Measurements from ENCODE around the gene PSME3IP1.
"Not testable (repeated sequence)": the region's sequence is repeated elsewhere in the genome, so short reads cannot be mapped to it uniquely, and the experiment has no call there.

Gene PSME3IP1

DNA sequence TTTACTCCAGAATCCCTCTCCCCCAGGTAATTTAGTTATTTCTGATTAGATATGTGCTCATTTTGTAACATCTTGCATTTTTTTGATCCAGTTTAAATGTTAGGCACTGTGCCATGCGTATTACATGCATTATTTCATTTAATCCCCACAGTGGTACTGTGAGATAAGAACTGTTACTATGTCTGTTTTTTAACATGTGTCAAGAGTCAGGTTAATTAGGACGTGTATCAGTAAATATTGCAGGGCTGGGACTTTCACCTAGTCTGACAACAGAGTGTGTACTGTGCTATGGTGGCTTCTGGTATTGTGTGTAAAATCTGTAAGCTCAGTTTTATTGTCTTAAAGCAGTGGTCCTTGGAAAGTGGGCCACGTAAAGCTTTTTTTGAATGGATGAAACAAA lies 10.9 kb upstream of the PSME3IP1 start:
- no peak for DNase-seq

DNA sequence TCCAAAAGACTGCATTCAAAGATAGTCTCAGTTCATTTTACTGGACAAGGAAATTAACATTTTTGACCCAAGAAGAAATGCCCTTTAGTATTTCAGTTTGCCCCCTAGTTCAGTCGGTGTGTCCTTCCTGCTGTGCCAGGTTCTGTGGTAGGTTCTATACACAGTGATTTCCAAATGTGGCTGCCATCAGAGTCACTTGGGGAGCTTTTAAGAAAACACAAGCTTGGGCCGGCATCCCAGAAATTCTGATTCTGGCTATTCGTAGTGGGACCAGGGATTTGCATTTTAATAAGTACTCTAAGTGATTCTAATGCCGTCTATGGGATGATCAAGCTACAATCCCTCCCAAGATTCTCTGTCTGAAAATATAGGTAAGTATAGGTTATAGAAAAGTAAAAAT lies 10.4 kb upstream of the PSME3IP1 start:
- no peak for DNase-seq

DNA sequence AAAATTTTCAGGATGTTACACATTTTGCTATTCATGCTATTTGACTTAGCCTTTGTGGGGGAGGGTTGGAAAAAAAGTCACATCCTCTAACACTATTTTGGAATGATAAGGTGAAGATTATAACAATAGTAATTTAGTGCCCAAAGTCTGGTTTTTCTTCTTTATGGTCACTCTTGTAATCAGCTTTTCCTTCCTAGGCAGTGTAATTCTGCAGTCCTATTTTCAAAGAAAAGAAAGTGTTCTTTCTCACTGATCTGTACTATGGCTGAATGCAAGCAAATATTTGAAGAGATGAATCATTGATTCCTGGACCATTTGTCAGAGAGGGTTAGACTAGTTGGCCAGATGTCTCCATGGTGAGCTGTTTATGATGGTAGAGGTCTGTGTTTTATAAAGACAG lies 8.7 kb upstream of the PSME3IP1 start:
- DNase-seq: no peak

DNA sequence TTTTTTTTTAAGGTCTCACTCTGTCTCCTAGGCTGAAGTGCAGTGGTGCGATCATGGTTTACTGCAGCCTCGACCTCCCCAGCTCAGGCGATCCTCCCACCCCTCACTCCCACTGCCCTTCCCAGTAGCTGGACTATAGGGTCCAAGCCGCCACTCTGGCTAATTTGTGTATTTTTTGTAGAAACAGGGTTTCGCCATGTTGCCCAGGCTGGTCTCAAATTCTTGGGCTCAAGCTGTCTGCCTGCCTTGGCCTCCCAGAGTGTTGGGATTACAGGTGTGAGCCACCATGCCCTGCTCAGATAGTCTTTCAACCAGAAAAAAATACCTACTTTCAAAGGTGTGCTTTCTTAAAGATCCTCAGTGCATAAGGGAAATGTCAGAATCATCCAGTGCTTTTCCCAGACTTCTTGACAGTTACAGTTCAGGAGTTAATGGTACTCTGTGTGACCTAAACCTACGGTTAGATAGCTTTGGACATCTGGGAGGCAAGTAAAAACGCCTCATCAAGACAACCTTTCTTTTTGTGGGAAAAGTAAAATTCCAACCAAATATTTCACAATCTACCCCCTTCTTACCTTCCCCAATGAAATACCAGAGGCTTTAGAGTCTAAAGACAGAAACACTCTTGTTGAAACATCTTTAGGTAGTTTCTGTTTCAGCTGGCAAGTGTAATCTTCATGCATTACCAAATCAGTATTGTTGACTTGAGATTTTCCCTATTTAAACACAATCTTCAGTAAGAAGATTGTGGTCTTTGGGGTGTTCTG lies 7.1 kb upstream of the PSME3IP1 start:
- DNase-seq: no peak

DNA sequence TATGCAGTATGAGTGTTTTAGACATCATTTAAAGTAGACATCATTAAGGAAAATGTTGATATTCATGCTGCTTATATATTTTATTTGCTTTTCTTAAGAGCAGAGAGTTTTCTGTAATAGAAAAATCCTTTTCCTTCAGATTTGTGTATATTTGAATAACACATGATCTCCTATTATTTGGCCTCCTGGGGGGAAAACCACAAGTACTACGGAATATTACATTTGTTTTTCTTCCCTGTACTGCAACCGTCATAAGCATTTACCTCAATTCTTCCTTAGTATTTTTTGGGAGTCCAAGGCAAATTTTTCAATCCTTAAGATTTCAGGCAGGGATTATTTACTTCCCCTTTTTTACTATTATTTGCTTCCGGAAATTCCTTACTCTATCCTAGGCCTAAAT lies 6.3 kb upstream of the PSME3IP1 start:
- DNase-seq: no peak

DNA sequence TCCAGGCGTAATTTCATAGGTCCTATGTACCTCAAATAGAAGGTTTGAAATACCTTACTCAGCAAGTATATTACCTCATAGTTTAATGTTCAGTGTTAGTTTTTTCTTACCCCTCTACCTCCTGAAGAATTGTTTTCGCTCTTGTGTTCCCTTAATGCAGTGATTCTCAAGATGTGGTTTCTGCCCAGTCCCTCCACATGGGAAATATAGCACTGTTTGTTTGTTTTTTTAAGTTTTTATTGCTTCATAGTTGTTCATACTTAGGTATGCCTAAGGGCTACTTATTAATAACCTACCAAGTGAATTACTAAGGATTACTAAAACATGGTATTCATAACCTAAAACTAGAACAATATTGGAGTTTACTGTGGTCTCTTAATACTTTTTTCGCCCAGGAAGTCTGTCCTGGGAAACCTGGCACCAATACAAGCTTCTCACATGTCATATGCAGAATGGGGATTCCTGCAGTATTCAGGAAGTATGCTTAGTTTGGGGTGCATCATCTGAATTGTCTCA lies 5.3 kb upstream of the PSME3IP1 start:
- DNase-seq: no peak

DNA sequence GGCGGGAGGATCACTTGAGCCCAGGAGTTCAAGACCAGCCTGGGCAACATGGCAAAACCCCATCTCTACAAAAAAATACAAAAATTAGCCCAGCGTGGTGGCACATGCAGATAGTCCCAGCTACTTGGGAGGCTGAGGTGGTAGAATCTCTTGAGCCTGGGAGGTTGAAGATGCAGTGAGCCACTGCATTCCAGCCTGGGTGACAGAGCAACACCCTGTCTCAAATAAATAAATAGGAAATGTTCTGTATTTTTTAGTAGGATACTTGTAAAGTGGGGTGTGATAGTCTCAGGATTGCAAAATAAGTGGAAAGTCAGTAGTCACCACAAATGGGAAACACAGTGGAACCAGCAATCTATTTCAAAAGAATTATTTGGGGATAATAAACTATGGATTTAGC lies 4.3 kb upstream of the PSME3IP1 start:
- no peak for DNase-seq

DNA sequence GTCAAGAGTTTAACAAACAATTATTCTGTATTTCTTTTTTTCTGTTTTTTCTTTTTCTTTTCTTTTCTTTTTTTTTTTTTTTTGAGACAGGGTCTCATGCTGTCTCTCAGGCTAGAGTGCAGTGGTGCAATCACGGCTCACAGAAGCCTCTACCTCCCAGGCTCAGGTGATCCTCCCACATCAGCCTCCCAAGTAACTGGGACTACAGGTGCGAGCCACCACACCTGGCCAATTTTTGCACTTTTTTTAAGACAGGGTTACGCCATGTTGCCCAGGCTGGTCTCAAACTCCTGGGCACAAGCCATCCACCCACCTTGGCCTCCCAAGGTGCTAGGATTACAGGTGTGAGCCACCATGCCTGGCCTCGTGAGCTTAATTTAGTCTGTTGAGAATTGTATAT lies 3.7 kb upstream of the PSME3IP1 start:
- not testable (repeated sequence) for DNase-seq

DNA sequence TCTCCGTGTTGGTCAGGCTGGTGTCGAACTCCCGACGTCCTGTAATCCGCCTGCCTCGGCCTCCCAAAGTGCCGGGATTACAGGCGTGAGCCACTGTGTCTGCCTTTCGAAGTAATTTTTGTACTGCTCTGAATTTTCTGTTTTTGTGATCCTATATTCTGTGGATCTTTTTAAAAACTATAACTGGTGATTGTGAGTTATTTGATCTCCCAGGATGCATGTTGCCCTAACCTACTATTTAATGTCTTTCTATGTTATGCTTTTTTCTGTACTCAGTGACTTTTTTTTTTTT lies 2.8 kb upstream of the PSME3IP1 start:
- no peak for DNase-seq

DNA sequence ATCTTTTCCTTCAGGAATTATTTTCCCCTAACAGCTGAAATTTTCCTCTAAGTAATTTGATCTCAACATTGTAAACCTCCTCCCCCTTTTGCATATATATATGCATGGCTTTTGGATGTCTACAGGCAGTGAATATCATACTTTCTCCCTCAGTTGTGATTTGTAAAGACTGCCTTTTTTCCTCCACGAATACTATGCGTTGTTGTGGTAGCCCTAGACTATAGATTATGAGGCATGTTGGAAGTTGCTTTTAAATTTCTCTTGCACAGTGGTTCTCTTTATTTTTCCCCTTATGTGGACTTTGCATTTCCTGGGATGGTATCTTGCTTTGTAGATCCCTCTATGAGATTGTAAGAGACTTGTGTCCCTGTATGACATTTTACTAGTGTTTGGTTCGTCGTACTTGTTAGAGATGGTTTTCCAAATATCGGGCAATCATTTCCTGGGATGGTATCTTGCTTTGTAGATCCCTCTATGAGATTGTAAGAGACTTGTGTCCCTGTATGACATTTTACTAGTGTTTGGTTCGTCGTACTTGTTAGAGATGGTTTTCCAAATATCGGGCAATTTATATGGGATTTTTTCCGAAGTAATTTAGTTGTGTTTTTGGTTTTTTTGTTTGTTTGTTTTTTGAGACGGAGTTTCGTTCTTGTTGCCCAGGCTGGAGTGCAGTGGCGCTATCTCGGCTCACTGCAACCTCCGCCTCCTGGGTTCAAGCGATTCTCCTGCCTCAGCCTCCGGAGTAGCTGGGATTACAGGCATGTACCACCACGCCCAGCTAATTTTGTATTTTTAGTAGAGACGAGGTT lies 2.3 kb upstream of the PSME3IP1 start:
- DNase-seq: not testable (repeated sequence)

DNA sequence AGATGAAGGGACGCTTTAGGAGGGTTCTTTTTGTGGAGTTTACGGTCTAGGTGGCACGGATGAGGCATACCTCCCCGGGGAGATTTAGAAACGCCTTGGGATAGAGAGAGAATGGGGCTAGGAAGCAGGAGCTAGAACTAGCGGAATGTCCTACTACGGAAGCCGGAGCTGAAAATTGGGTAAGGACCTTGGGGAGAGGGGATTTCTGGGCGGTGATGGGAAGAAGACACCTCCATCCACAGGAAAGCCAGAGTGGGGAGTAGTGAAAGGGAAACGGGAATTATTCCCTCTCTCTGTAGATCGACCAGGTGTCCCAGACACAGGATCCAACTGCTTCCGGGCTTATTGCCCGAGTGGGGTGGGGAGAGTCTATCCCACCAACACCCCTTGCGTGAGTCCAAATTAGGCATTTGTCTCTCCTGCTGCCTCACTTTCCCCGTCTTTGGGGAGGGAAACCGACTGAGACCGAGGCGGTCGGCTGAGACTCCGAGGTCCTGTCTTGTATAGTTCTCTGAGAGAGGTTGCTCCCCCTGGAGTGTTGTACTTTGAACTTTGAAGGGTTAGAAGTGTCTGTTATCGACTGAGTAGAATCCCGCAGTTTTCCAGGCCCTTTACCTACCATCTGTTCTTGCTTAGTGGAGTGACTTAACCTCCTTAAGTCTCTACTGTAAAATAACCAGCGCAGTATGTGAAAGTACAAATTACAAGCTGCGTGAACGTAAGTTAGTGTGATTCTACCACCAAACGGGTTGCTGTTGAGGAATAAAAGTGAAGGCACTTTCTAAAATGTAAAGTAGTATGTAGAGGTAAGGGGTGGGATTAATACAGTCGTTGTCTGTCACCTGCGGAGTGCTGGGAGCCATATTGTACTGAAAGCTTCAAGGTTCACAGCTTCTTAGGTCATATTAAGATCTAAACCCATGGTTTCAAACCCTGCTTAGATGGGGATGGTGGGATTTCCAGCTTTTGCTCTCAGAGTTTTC lies 1.3 kb upstream of the PSME3IP1 start:
- peak; percentile 17 for DNase-seq

DNA sequence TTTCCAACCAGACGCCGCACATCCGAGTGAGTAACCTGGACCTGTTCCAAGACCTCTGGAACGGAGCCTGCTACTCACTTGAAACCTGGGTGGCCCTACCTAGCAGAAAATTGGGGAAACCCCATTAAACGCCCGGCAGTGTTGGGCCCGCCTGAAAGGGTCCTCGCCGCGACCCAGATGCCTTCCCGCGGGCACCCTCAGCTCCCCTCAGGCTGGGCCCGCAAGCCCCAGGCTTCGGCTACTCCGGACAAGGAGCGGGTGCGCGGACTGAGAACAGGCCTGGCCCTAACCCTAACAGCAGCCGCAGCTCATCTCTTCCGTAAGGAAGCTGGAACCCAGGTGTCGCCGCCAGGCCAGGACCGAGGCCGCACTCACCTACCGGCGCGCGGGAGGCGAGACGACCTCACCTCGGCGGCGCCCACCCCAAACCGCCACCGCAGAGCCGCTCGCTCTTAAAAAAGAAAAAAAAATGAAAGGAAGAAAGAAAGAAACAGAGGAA lies 344 bp downstream of the PSME3IP1 start:
- peak; percentile 30 for DNase-seq

DNA sequence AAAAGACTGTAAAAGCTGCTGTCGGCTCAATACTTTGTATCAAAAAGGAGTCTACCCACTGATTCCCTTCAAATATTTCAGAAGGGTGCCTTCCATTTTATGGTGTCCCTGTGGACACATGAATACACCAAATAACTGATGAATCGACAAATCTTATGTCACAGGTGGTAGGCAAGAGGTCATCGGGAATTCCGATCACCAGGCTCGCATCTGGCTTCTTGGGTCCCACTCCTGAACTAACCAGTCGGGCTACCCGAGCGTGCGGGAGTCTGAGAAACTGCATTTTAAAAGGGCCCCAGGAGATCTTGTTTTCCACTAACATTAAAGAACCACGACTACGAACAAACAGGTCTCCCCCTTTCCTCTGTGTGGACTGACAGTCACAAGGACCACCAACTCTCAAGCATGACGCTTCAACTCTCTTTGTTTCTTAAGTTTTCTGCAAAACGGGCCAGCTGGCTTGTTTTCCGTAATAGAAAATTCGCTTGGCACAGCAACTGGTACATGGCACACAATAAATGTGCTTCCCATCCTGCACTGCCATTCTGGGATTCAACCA lies 873 bp downstream of the PSME3IP1 start:
- DNase-seq: no peak

DNA sequence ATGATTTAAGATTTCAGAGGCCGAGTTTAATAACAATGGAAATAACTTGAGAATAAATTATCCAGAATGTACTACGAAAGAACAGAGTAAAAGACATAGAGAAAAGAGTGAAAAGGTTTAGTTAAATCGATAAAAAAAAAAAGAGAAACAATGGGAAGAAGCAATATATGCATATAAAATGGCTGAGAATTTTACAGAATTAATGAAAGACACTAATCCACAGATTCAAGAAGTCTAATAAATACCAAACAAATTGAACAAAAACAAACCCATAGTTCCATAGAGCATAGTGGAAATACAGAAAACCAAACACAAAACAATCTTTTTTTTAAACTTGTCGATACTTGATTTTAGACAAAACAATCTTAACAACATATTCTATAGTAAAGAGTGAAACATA lies 1.7 kb downstream of the PSME3IP1 start:
- no peak for DNase-seq

DNA sequence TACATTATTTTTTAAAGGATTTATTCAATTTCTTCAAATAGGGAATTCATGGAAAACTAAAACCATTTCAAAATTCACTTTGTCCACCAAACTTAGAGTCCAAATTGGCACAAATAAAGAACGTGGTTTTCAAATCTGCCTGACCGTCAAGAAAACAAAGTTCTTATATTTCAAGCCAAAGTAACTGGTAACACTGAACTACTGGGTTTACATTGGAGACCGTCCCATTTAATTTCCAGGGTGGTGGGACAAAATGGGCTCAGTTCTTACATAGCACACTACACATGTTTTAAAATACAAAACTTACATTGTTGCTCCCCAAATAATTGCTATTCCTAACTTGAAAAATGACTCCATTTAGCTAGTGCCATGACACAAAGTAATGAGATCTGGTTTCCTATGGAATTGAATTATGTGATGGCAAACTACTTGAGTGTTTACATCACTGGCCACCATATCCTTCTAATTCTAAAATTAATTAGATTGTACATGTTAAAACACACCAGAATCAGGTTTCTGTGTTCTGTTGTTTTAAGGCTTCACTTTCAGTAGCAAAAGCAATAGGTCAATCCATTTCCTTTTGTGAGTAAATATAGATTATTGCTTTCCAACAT lies 6.5 kb downstream of the PSME3IP1 start:
- no peak for DNase-seq

DNA sequence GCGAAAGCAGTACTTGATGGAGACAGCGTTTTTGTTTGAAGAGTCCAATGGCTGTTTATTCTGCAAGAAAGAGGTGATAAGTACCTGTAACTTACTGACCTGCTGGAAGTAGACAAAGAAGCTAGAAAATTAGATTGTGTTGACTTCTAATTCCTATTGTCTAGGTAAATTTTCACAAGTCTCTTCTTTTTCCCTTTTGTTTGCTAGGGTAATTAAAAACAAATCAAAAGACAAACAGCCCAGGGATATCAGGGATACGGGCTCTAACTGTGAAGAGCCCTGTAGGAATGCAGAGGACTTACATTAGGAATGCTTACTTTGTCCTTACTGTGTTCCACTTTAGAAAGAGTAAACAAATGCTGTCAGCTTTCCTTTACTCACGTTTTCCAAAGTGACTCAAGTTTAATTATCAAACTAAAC lies 7.0 kb downstream of the PSME3IP1 start:
- DNase-seq: no peak

DNA sequence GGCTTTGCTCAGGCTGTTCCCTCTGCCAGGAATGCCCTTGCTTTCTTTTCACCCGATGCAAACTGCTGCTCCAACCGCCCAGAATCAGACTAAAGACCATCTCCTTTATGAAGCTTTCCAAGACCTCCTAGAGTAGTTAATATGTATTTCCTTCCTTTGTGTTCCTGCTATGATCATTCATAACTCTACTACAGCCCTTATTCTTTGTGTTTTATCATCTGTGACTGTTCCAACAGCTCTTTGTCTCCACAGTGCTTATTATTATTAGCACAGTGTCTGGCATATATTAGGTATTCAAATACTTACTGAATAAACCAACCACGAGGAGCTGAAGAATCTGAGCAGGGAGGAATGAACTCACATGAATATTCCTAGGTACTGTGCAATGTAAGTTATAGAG lies 7.6 kb downstream of the PSME3IP1 start:
- DNase-seq: no peak

DNA sequence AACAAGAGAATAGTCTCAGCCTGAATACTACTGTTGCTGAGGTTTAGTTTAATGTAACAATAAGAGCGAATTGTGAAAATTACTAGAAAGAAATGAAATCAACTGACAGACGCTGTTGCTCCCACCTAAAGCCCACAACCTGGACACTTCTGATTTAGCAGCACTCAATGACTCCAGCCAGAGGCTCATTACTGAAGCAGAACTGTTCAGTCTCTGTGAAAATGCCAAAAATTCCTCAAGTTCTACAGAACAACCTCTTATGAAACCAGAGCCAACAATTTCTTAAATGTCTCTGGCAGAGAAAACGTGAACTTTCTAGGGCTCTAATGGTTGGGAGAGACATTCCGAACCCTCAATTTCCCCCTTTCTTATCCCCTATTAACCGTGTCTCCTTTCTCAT lies 9.9 kb downstream of the PSME3IP1 start:
- no peak for DNase-seq

DNA sequence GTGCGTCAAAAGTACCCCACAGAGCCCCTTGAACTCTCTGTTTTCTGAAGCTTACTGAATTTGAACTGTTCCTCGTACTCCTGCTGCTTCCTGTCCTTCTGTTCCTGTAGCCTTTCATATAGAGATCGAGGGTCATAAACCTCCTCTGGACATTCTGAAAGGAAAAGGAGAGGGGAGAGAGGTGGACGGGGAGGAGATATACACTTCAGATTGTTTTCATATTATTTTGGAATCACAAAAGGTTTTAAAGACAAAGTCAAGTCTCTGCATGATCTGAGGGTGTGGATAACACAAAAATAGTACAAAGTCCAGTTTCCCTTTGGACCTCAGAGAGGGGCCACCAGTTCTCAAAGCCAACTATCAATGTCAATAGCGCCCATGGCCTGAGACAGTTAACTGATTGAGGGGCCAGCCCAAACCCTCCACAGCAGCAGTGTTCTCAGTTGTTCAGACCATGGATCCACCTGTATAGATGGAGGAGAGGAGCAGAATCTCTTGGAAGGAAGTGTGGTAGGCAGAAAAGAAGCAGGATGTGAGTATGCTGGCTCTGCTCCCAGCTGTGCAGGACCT lies 13.0 kb downstream of the PSME3IP1 start:
- DNase-seq: no peak

DNA sequence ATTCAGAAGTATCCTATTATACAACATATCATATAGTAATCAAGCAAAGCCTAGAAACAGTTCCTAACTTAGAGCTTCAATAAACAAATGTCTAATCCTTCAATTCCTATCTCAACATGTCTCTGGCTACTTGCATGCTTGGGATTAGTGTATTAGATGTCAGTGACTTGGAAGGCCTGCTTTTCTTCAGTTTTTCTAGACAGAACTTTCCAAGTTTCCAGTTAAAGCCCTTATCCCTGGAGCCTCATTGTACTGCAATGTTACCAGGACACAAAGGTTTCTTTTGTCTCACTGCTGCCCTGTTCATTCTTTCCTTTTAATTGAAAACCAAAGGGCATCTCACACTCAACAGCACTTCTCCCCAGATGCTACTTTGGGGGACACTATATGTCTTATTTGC lies 16.5 kb downstream of the PSME3IP1 start:
- no peak for DNase-seq

DNA sequence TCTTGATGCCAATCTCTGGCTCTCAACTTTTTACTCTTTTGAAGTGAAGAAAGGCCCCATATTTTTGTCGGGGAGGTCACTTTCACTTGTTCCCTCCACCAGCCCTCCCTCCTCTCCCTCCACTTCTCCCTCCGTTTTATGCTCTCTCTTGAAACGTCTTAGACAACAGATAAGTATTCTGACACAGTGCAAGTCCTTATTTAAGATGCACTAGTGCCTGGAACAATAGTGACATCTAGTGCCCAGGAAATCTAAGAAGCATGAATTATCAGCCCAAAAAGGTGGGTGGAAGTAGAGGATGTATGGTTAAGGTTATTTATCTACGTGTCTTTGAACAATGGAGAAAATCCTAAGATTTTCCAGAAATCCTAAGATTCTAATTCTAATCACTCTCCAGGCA lies 17.9 kb downstream of the PSME3IP1 start:
- peak; percentile 59 for DNase-seq

DNA sequence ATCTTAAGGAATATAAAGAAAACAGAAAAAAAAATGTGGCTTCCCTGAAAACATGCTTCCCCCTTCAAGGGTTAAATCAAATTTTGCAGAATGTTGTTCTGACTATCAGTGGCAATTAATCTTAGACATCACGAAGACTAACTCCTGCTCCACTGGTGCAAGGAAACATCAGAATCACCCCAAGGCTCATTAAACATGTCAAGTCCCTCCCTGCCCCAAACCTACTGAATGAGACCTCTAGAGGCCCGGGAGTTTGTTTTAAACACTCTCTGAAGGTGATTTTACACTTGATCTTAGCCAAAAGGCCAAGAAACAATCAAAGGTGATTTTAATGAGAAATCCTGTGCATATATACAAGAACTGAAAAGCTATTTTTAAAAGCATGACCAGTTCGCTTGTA lies 18.3 kb downstream of the PSME3IP1 start:
- DNase-seq: no peak

Data from central memory CD4-positive, alpha-beta T cell (primary cell).